IPS DF 4.7 (cell line): ENCODE measurements around the gene PEAK3.
A peak's percentile ranks its signal among the peaks of the same experiment; 100 is the strongest.

Experiments used
- DNase-seq: peaks from one replicate; pipeline ENCODE4 v3.0.0-alpha.2; 2013; ENCODE audit warnings: low spot score; ENCODE audit errors: extremely low read depth

The PEAK3 gene

GRCh38 chr19:2282062-2282861 is at the start of gene PEAK3:
TSS of gene PEAK3 (minus strand) at chr19:2282175. CDS start at chr19:2280931, 1,244 bp downstream.
- DNase-seq = no peak

- no peak for DNase-seq
Measured at GRCh38 chr19:2330632-2331284, 48.8 kb upstream of the PEAK3 start.

- no peak for DNase-seq
Measured at GRCh38 chr19:2330255-2330631, 48.3 kb upstream of the PEAK3 start.

- DNase-seq = no peak
Measured at GRCh38 chr19:2329501-2329916, 47.5 kb upstream of the PEAK3 start.

- DNase-seq = no peak
Measured at GRCh38 chr19:2329149-2329478, 47.1 kb upstream of the PEAK3 start.

GRCh38 chr19:2328401-2329148 is 46.6 kb upstream of the PEAK3 start, which contains the start of the genes LSM7 and SPPL2B:
TSS of gene LSM7 (minus strand) at chr19:2328586. CDS start at chr19:2328566, 20 bp downstream.
TSS of gene SPPL2B (plus strand) at chr19:2328684. CDS start at chr19:2328710, 26 bp downstream.
- DNase-seq = no peak

GRCh38 chr19:2327773-2328400 is 45.9 kb upstream of the PEAK3 start:
- DNase-seq = peak; percentile 76

- DNase-seq = no peak
Measured at GRCh38 chr19:2326699-2327360, 44.9 kb upstream of the PEAK3 start.

GRCh38 chr19:2325281-2326046 is 43.5 kb upstream of the PEAK3 start:
- DNase-seq = no peak

GRCh38 chr19:2324220-2324948 is 42.4 kb upstream of the PEAK3 start:
- no peak for DNase-seq

GRCh38 chr19:2323707-2324106 is 41.7 kb upstream of the PEAK3 start:
- DNase-seq = no peak

- DNase-seq = no peak
Measured at GRCh38 chr19:2321565-2322283, 39.7 kb upstream of the PEAK3 start.

GRCh38 chr19:2320939-2321338 is 39.0 kb upstream of the PEAK3 start:
- no peak for DNase-seq

- no peak for DNase-seq
Measured at GRCh38 chr19:2320049-2320448, 38.1 kb upstream of the PEAK3 start.

GRCh38 chr19:2319551-2319950 is 37.6 kb upstream of the PEAK3 start:
- no peak for DNase-seq

GRCh38 chr19:2318923-2319322 is 36.9 kb upstream of the PEAK3 start:
- DNase-seq = no peak

- no peak for DNase-seq
Measured at GRCh38 chr19:2317756-2318155, 35.8 kb upstream of the PEAK3 start.

- DNase-seq = no peak
Measured at GRCh38 chr19:2317300-2317699, 35.3 kb upstream of the PEAK3 start.

- DNase-seq = no peak
Measured at GRCh38 chr19:2315818-2316353, 33.9 kb upstream of the PEAK3 start.
